Measurements from ENCODE around the gene MAPKAP1.

The MAPKAP1 gene

DNA sequence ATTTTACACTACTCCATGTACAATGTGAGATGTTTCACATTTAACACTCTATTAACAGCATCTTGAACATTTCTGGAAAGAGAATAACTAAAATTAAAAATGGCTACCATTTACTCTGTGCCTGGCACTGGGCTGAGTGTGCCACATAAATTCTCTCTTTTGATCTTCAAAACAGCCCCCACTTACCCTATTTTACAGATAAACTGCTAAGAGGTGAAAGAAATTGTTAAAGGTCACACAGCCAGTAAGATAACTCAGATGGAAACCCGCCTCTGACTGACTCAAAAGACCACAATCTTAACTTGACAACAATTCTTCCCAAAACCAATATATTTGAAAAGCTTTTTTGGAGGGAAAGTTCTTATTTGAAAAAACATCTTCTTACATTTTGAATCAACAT is 97.3 kb downstream of the MAPKAP1 start:
- TF ChIP-seq EZH2phosphoT487 (IDR thresholded peaks at IDR 0.05; ENCODE audit: borderline replicate concordance, low read length), result no peak
- TF ChIP-seq, protein P1, sequence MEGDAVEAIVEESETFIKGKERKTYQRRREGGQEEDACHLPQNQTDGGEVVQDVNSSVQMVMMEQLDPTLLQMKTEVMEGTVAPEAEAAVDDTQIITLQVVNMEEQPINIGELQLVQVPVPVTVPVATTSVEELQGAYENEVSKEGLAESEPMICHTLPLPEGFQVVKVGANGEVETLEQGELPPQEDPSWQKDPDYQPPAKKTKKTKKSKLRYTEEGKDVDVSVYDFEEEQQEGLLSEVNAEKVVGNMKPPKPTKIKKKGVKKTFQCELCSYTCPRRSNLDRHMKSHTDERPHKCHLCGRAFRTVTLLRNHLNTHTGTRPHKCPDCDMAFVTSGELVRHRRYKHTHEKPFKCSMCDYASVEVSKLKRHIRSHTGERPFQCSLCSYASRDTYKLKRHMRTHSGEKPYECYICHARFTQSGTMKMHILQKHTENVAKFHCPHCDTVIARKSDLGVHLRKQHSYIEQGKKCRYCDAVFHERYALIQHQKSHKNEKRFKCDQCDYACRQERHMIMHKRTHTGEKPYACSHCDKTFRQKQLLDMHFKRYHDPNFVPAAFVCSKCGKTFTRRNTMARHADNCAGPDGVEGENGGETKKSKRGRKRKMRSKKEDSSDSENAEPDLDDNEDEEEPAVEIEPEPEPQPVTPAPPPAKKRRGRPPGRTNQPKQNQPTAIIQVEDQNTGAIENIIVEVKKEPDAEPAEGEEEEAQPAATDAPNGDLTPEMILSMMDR (IDR thresholded peaks at IDR 0.05; ENCODE audit: low read depth, low read length, poor library complexity, severe bottlenecking), result no peak
- peaks cover 11% of the 10 kb centered on the region for H4K20me1 ChIP-seq (ENCODE audit: control insufficient read depth, insufficient read depth, low read depth, low read length)

DNA sequence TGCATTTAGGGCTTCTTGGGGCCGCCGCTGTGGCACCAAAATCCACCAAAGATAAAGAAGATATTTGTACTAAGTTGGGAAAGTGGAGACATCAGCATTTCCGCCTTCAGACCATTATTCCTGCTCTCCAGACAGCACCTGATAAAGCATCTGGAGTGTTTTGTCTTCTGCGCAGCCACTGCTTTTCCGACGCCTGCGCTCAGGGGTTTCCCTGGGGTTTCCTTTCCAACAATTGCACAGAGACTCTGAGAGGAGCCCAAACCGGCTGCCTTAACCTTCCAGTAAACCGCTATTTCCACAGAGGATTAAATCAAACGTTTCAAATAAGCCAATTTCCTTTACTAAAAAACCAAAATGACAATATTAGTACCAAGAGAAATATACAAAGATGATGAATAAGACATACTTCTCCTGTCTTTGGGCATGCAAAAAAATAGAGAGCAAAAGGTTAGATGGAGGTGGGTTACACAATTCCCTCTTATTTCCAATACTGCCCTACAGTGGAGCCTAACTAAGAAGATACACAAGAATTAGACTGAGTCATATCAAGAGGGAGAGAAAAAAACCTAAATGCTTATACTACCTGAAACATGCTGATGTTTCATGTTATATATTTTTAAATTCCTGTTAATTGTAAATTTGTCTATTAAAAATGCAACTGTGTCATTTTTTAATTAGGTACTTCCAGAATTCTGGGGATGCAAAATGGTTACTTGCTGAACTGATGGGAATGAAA is 98.4 kb downstream of the MAPKAP1 start:
- TF ChIP-seq EZH2phosphoT487 (IDR thresholded peaks at IDR 0.05; ENCODE audit: borderline replicate concordance, low read length), result no peak
- TF ChIP-seq, protein P1 (IDR thresholded peaks at IDR 0.05; ENCODE audit: low read depth, low read length, poor library complexity, severe bottlenecking), result no peak
- Histone ChIP-seq H3K4me3 (ENCODE audit: low read length) (no peak overlapping the region), H3K9me2 (replicated peaks; ENCODE audit: control insufficient read depth, low read length) (no peaks in the 10 kb centered on the region), H3K9me3 (ENCODE audit: control insufficient read depth, insufficient read depth, low read length) (no peaks in the 10 kb centered on the region), H3K27me3 (ENCODE audit: control insufficient read depth, low read length) (no peaks in the 10 kb centered on the region), H3K4me2 (ENCODE audit: low read length) (no peak overlapping the region), H3F3A (ENCODE audit: control insufficient read depth, insufficient read depth) (no peaks in the 10 kb centered on the region), H3K27ac (ENCODE audit: low read depth, low read length) (no peak overlapping the region), H3K36me3 (ENCODE audit: control insufficient read depth, low read length) (no peaks in the 10 kb centered on the region), H4K20me1 (ENCODE audit: control insufficient read depth, insufficient read depth, low read depth, low read length) (peaks cover 11% of the 10 kb centered on the region), H3K79me2 (ENCODE audit: control insufficient read depth, low read length) (peaks cover 28% of the 10 kb centered on the region), H3K4me1 (ENCODE audit: control insufficient read depth, low read length) (no peaks in the 10 kb centered on the region)

More for the DNA sequence above, 97.3 kb downstream of the MAPKAP1 start:
- H3K9me2 ChIP-seq (replicated peaks; ENCODE audit: control insufficient read depth, low read length), result no peaks in the 10 kb centered on the region
- no peak overlapping the region for H3K27ac ChIP-seq (ENCODE audit: low read depth, low read length)
- no peaks in the 10 kb centered on the region for H3K36me3 ChIP-seq (ENCODE audit: control insufficient read depth, low read length)
- no peaks in the 10 kb centered on the region for H3K27me3 ChIP-seq (ENCODE audit: control insufficient read depth, low read length)
- H3F3A ChIP-seq (ENCODE audit: control insufficient read depth, insufficient read depth), result no peaks in the 10 kb centered on the region
- H3K9me3 ChIP-seq (ENCODE audit: control insufficient read depth, insufficient read depth, low read length), result no peaks in the 10 kb centered on the region
- H3K4me3 ChIP-seq (ENCODE audit: low read length), result no peak overlapping the region
- H3K4me2 ChIP-seq (ENCODE audit: low read length), result no peak overlapping the region
- H3K79me2 ChIP-seq (ENCODE audit: control insufficient read depth, low read length), result peaks cover 30% of the 10 kb centered on the region
- H3K4me1 ChIP-seq (ENCODE audit: control insufficient read depth, low read length), result no peaks in the 10 kb centered on the region

DNA sequence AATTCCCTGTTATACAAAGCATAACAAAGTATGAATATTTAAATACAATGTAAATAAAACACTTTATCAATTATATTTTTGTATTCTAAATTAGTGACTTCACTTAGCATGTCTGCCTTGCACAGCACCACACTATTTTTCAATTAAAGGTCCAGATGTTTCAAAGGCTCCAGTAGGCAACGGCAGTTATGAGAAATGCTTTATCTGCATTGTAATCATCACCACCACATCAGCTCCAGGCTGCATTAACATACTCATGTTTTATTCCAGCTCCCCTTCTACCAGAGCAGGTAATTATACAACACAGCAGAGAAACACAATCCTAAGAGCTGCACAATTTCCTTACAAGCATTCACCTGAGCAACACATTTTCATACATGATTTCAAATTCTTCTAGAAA is 102.8 kb downstream of the MAPKAP1 start:
- Histone ChIP-seq H3K4me3 (ENCODE audit: low read length) (no peak overlapping the region), H3K4me1 (ENCODE audit: control insufficient read depth, low read length) (no peaks in the 10 kb centered on the region), H3F3A (ENCODE audit: control insufficient read depth, insufficient read depth) (no peaks in the 10 kb centered on the region), H3K4me2 (ENCODE audit: low read length) (no peak overlapping the region), H3K27me3 (ENCODE audit: control insufficient read depth, low read length) (no peaks in the 10 kb centered on the region), H4K20me1 (ENCODE audit: control insufficient read depth, insufficient read depth, low read depth, low read length) (peaks cover 5% of the 10 kb centered on the region), H3K36me3 (ENCODE audit: control insufficient read depth, low read length) (no peaks in the 10 kb centered on the region), H3K27ac (ENCODE audit: low read depth, low read length) (no peak overlapping the region), H3K9me3 (ENCODE audit: control insufficient read depth, insufficient read depth, low read length) (no peaks in the 10 kb centered on the region), H3K9me2 (replicated peaks; ENCODE audit: control insufficient read depth, low read length) (no peaks in the 10 kb centered on the region), H3K79me2 (ENCODE audit: control insufficient read depth, low read length) (peaks cover 9% of the 10 kb centered on the region)
- no peak for TF ChIP-seq EZH2phosphoT487 (IDR thresholded peaks at IDR 0.05; ENCODE audit: borderline replicate concordance, low read length)
- TF ChIP-seq, protein P1 (IDR thresholded peaks at IDR 0.05; ENCODE audit: low read depth, low read length, poor library complexity, severe bottlenecking), result no peak
